ENCODE measurements around the gene ZDHHC11B. TPM values are rescaled to one million over a fixed set of nuclear protein-coding genes. Genes with fewer than 3 reads are reported as not detected.
"Not testable (repeated sequence)": the region's sequence is repeated elsewhere in the genome, so short reads cannot be mapped to it uniquely, and the experiment has no call there.

Gene ZDHHC11B
- total RNA-seq, 2 experiments from 2014 or later = 0.59 TPM; not detected in 1

- DNase-seq; intact Hi-C loops (cut with micrococcal nuclease); H3K4me3 Mint-ChIP-seq; H3K27ac Mint-ChIP-seq; POLR2A ChIA-PET; H3K36me3 Mint-ChIP-seq (ENCODE audit: low read depth); CTCF ChIA-PET; H3K27me3 Mint-ChIP-seq; ATAC-seq; H3K4me1 Mint-ChIP-seq (ENCODE audit: low read depth); H3K9me3 Mint-ChIP-seq: not testable (repeated sequence)
Observed at GRCh38 chr5:732754-733454, 51.6 kb downstream of the ZDHHC11B start.

- H3K27me3 Mint-ChIP-seq; ATAC-seq; H3K36me3 Mint-ChIP-seq (ENCODE audit: low read depth); H3K4me1 Mint-ChIP-seq (ENCODE audit: low read depth); DNase-seq; CTCF ChIA-PET; H3K27ac Mint-ChIP-seq; intact Hi-C loops (cut with micrococcal nuclease); H3K4me3 Mint-ChIP-seq; H3K9me3 Mint-ChIP-seq; POLR2A ChIA-PET: not testable (repeated sequence)
Observed at GRCh38 chr5:729225-729624, 55.3 kb downstream of the ZDHHC11B start.

GRCh38 chr5:727087-727486 lies 57.4 kb downstream of the ZDHHC11B start:
- H3K27ac Mint-ChIP-seq; DNase-seq; ATAC-seq; H3K9me3 Mint-ChIP-seq; H3K27me3 Mint-ChIP-seq; H3K4me1 Mint-ChIP-seq (ENCODE audit: low read depth); H3K36me3 Mint-ChIP-seq (ENCODE audit: low read depth); CTCF ChIA-PET; H3K4me3 Mint-ChIP-seq; intact Hi-C loops (cut with micrococcal nuclease); POLR2A ChIA-PET: not testable (repeated sequence)

- intact Hi-C loops (cut with micrococcal nuclease); H3K9me3 Mint-ChIP-seq; H3K36me3 Mint-ChIP-seq (ENCODE audit: low read depth); H3K4me3 Mint-ChIP-seq; H3K27me3 Mint-ChIP-seq; POLR2A ChIA-PET; ATAC-seq; H3K27ac Mint-ChIP-seq; DNase-seq; H3K4me1 Mint-ChIP-seq (ENCODE audit: low read depth); CTCF ChIA-PET: not testable (repeated sequence)
Observed at GRCh38 chr5:723865-724264, 60.7 kb downstream of the ZDHHC11B start.

DNA sequence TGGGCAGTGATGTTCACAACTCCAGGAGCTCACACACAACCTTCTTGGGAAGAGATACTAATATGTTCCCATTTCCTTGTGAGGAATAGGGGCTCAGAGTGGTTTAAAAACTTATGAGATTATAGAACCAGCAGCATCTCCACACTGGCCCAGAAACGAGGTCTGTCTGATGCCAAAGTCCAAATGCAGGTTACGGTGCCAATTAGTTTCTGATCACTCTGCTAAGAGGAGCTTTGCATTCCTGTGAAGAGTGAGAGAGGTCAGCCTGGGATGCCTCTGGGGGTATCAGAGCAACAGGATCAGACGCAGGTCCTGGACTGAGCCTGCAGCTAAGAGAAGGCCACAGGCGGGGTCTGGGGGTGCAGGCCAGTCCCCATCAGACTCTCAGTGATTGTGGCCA lies 61.2 kb downstream of the ZDHHC11B start:
- DNase-seq; H3K36me3 Mint-ChIP-seq (ENCODE audit: low read depth); H3K27ac Mint-ChIP-seq; ATAC-seq; CTCF ChIA-PET; POLR2A ChIA-PET; H3K27me3 Mint-ChIP-seq; H3K9me3 Mint-ChIP-seq; H3K4me1 Mint-ChIP-seq (ENCODE audit: low read depth); H3K4me3 Mint-ChIP-seq; intact Hi-C loops (cut with micrococcal nuclease): not testable (repeated sequence)

DNA sequence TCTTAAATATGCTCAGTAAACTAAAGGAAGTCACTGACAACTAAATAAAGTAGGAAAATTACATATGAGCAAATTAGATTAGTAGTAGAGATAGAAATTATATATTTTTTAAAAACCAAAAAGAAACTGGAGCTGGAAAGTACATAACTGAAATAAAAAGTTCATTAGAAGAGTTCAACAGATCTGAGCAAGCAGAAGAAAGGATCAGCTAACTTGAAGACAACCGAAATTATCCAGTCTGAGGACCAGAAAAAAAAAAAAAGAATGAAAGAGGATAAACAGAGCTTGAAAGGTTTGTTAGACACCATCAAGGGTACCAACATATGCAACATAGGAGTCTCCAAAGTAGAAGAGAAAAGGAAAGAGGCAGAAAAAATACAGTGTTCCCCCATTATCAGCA lies 65.2 kb downstream of the ZDHHC11B start:
- DNase-seq; H3K36me3 Mint-ChIP-seq (ENCODE audit: low read depth); H3K27ac Mint-ChIP-seq; ATAC-seq; intact Hi-C loops (cut with micrococcal nuclease); H3K4me1 Mint-ChIP-seq (ENCODE audit: low read depth); CTCF ChIA-PET; H3K4me3 Mint-ChIP-seq; POLR2A ChIA-PET: not testable (repeated sequence)
- peaks cover 12% of the 10 kb centered on the region for H3K9me3 Mint-ChIP-seq
- H3K27me3 Mint-ChIP-seq = peaks cover 11% of the 10 kb centered on the region

- ATAC-seq (no peak), DNase-seq (no peak)
- Mint-ChIP-seq H3K4me1 (ENCODE audit: low read depth) (no peaks in the 10 kb centered on the region), H3K9me3 (peaks cover 12% of the 10 kb centered on the region), H3K36me3 (ENCODE audit: low read depth) (no peaks in the 10 kb centered on the region), H3K4me3 (no peak overlapping the region), H3K27me3 (peaks cover 11% of the 10 kb centered on the region), H3K27ac (no peak overlapping the region)
- ChIA-PET CTCF (no interaction called here), POLR2A (no interaction called here)
- TF ChIP-seq CTCF (IDR thresholded peaks at IDR 0.05) = no peak
- intact Hi-C loops (cut with micrococcal nuclease) = no loop called here
Observed at GRCh38 chr5:717143-717542, 67.4 kb downstream of the ZDHHC11B start.

- H3K4me1 Mint-ChIP-seq (ENCODE audit: low read depth); intact Hi-C loops (cut with micrococcal nuclease); ATAC-seq; CTCF ChIA-PET; H3K27ac Mint-ChIP-seq; H3K4me3 Mint-ChIP-seq; POLR2A ChIA-PET; DNase-seq; H3K36me3 Mint-ChIP-seq (ENCODE audit: low read depth): not testable (repeated sequence)
- H3K9me3 Mint-ChIP-seq = peaks cover 12% of the 10 kb centered on the region
- peaks cover 11% of the 10 kb centered on the region for H3K27me3 Mint-ChIP-seq
Observed at GRCh38 chr5:716740-717139, 67.8 kb downstream of the ZDHHC11B start.

DNA sequence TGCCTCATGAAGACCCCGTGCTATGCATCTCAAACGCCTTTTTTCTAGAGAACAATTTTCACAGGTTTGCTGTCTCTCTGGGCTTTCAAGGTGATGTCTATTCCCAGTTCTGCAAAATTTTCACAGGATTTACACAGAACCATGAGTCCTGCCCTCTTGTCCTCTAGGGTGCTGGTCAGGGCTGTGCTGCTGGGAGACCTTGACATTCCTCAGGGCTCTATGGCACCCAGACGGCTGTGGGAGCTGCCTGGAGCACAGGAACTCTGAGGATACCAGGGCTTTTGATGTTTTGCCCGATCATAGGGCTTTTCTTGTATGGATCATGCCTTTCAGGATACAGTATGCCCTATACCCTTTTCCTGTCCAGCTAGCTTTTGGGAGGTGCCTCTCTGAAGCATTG lies 68.9 kb downstream of the ZDHHC11B start:
- H3K27me3 Mint-ChIP-seq; POLR2A ChIA-PET; CTCF ChIA-PET; H3K36me3 Mint-ChIP-seq (ENCODE audit: low read depth); ATAC-seq; H3K27ac Mint-ChIP-seq; H3K4me1 Mint-ChIP-seq (ENCODE audit: low read depth); DNase-seq; H3K4me3 Mint-ChIP-seq; intact Hi-C loops (cut with micrococcal nuclease): not testable (repeated sequence)
- H3K9me3 Mint-ChIP-seq = peaks cover 12% of the 10 kb centered on the region

DNA sequence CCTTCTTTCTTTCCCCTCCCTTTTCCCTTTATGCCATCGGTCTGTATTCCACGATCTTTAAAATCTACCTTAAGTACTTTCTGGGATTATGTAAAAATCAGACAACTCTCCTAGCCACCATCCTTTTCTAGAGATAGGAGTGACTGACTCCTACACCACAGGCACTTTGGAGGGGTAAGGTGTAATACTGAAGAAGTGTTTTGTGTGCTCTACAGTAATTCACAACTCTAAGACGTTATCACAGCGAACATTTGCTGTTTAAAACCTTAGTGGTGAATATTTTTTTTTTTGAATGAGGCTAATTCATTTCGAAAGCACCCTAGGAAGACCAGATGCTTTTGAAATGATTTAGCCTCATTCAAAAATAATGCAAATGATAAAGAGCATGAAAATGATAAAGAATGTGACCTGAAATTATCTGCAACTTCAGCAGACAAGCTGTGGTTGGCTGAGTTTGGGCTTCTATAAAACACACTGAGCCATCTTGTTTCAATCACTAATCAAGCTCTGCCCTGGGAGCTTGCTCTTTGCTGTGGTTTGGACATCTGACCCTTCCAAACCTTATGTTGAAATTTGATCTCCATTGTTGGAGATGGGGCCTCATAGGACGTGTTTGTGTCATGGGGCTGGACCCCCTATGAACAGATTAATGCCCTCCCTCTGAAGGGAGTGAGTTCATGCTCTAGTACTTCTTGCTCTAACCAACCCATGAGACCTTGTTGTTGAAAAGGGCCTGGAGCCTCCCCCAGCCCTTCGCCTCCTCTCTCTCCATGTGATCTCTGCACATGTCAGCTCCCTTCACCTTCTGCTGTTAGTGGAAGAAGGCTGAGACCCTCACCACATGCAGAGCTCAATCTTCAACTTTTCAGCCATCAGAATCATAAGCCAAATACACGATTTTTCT lies 70.1 kb downstream of the ZDHHC11B start:
- CTCF ChIA-PET; H3K9me3 Mint-ChIP-seq; H3K27me3 Mint-ChIP-seq; ATAC-seq; intact Hi-C loops (cut with micrococcal nuclease); POLR2A ChIA-PET; DNase-seq; H3K4me3 Mint-ChIP-seq; H3K36me3 Mint-ChIP-seq (ENCODE audit: low read depth); H3K27ac Mint-ChIP-seq; H3K4me1 Mint-ChIP-seq (ENCODE audit: low read depth): not testable (repeated sequence)

DNA sequence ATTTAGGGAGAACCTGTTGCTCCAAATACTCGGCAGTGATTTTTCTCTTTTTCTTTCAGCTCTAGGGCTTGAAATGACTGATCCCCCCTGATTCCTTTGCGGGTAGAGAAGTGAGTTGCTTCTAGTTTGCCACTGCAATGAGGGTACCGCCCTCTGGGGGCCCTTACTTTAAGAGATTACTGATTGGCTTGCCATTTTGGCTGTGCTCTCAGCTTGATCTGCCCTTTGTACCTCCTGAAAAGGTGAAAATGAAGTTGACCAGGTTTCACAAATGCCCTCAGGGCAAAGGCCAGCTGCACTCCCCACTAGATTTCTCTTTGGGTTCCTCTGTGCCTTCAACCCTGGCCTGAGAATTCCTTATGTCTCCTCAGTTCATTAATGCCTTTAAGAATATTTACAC lies 70.8 kb downstream of the ZDHHC11B start:
- H3K9me3 Mint-ChIP-seq; H3K4me1 Mint-ChIP-seq (ENCODE audit: low read depth); intact Hi-C loops (cut with micrococcal nuclease): not testable (repeated sequence)

More for the DNA sequence above, 70.8 kb downstream of the ZDHHC11B start:
- ATAC-seq; H3K36me3 Mint-ChIP-seq (ENCODE audit: low read depth); H3K27me3 Mint-ChIP-seq; POLR2A ChIA-PET; CTCF ChIA-PET; H3K27ac Mint-ChIP-seq; H3K4me3 Mint-ChIP-seq; DNase-seq: not testable (repeated sequence)

Data from activated CD8-positive, alpha-beta T cell treated with anti-CD3 and anti-CD28 coated beads for 36 hours (primary cell).